HepG2 (cell line): ENCODE data around the gene TNP2. TPM values are rescaled to one million over a fixed set of nuclear protein-coding genes. Genes with fewer than 3 reads are reported as not detected.

Source experiments
- GATAD2A ChIP-seq: IDR thresholded peaks from 2 replicates; pipeline ENCODE4 v1.6.1; 2016
- HOXA7 ChIP-seq: sonication (generic); formaldehyde crosslinking; IDR thresholded peaks from 2 replicates; pipeline ENCODE4 v1.8.1; 2022; ENCODE audit warnings: mild to moderate bottlenecking, missing genetic modification reagents, moderate library complexity
- MAZ ChIP-seq, 2 experiments: sonication (generic) in 1 of 2; formaldehyde crosslinking in 1 of 2; IDR thresholded peaks; 2 replicates each; pipeline versions ENCODE4 v1.5.0 to v1.6.1; 2012 to 2020; ENCODE audit warnings: low read depth in 2 of 2, mild to moderate bottlenecking in 2 of 2, borderline replicate concordance in 1 of 2, improper control_type of control experiment in 1 of 2, low read length in 1 of 2, missing genetic modification reagents in 1 of 2, moderate library complexity in 1 of 2
- MYC ChIP-seq: sonication (generic); formaldehyde crosslinking; IDR thresholded peaks from 2 replicates; pipeline ENCODE4 v1.9.0; 2021; ENCODE audit warnings: missing genetic modification reagents, borderline replicate concordance
- NCOR1 ChIP-seq: fragments of 200-600 bp; sonication (generic); IDR thresholded peaks from 2 replicates; pipeline ENCODE4 v1.7.0; 2017; ENCODE audit warnings: antibody characterized with exemption, low read length, borderline replicate concordance
- NFRKB ChIP-seq: fragments of 450-650 bp; IDR thresholded peaks from 2 replicates; pipeline ENCODE4 v1.6.1; 2017
- PHF8 ChIP-seq: sonication (generic); formaldehyde crosslinking; IDR thresholded peaks from 2 replicates; pipeline ENCODE4 v1.5.0; 2020; ENCODE audit warnings: missing genetic modification reagents
- POGK ChIP-seq: sonication (generic); formaldehyde crosslinking; conservative IDR thresholded peaks from 2 replicates; pipeline ENCODE4 v1.8.0; 2022; ENCODE audit warnings: mild to moderate bottlenecking, moderate library complexity, missing genetic modification reagents
- REXO4 ChIP-seq: sonication (generic); formaldehyde crosslinking; IDR thresholded peaks from 2 replicates; pipeline ENCODE4 v1.8.0; 2022; ENCODE audit warnings: missing genetic modification reagents, mild to moderate bottlenecking, borderline replicate concordance
- SMAD1 ChIP-seq: sonication (generic); formaldehyde crosslinking; IDR thresholded peaks from 2 replicates; pipeline ENCODE4 v1.4.0; 2020; ENCODE audit warnings: missing genetic modification reagents, low read depth, mild to moderate bottlenecking, borderline replicate concordance
- SOX6 ChIP-seq, 2 experiments: fragments of 450-650 bp in 1 of 2; sonication (generic) in 1 of 2; formaldehyde crosslinking in 1 of 2; IDR thresholded peaks; 2 replicates each; pipeline versions ENCODE4 v1.4.0 to v1.6.1; 2017 to 2020; ENCODE audit warnings: antibody characterized with exemption in 1 of 2, mild to moderate bottlenecking in 1 of 2, missing genetic modification reagents in 1 of 2
- TBX2 ChIP-seq: sonication (generic); formaldehyde crosslinking; IDR thresholded peaks from 2 replicates; pipeline ENCODE4 v1.5.0; 2020; ENCODE audit warnings: missing genetic modification reagents, mild to moderate bottlenecking, borderline replicate concordance
- TMF1 ChIP-seq: sonication (generic); formaldehyde crosslinking; IDR thresholded peaks from 2 replicates; pipeline ENCODE4 v1.8.1; 2022; ENCODE audit warnings: low read depth, missing genetic modification reagents
- ZNF101 ChIP-seq: sonication (generic); formaldehyde crosslinking; IDR thresholded peaks from 2 replicates; pipeline ENCODE4 v1.4.0; 2020; ENCODE audit warnings: mild to moderate bottlenecking, low read depth, missing genetic modification reagents, borderline replicate concordance
- ZNF496 ChIP-seq: sonication (generic); formaldehyde crosslinking; IDR thresholded peaks from 2 replicates; pipeline ENCODE4 v1.8.1; 2023; ENCODE audit warnings: mild to moderate bottlenecking, moderate library complexity, missing genetic modification reagents; ENCODE audit not compliant: insufficient replicate concordance
- ZNF589 ChIP-seq: sonication (generic); formaldehyde crosslinking; conservative IDR thresholded peaks from 2 replicates; pipeline ENCODE4 v1.8.0; 2022; ENCODE audit warnings: mild to moderate bottlenecking, moderate library complexity, missing genetic modification reagents
- polyA plus RNA-seq, 8 experiments: library from polyadenylated mRNA; depleted of rRNA in 3 of 8; stranded (reverse) in 7 of 8; unstranded in 1 of 8; fragments of >200 nt; fragmentation: Illumina TruSeq in 4 of 8; extraction: Trizol in 4 of 8; gene quantifications; 2 replicates each; pipeline versions ENCODE4 v1.2.1 to v1.2.3, GENCODE V29; 2011 to 2016; ENCODE audit warnings: low read depth in 4 of 8, missing spikeins in 1 of 8, mixed read lengths in 1 of 8; ENCODE audit not compliant: insufficient read depth in 1 of 8
- total RNA-seq, 5 experiments: library from RNA; depleted of rRNA; stranded (reverse); fragments of >200 nt; fragmentation: Illumina TruSeq; extraction: Trizol; gene quantifications; 2 replicates each; pipeline ENCODE4 v1.2.3, GENCODE V29; 2016; ENCODE audit warnings: low read depth in 1 of 5
- TF ChIP-seq, protein P1 (sequence below): sonication (generic); formaldehyde crosslinking; IDR thresholded peaks from 2 replicates; pipeline ENCODE4 v1.8.0; 2022; ENCODE audit warnings: low read depth, missing genetic modification reagents
- TF ChIP-seq, protein P2 (sequence below): IDR thresholded peaks from 2 replicates; pipeline ENCODE4 v1.6.1; 2016; ENCODE audit warnings: missing biosample characterization, missing genetic modification reagents, low read depth
- TF ChIP-seq, protein P3 (sequence below): sonication (generic); formaldehyde crosslinking; IDR thresholded peaks from 2 replicates; pipeline ENCODE4 v1.9.0; 2022; ENCODE audit warnings: low read depth, missing genetic modification reagents
- TF ChIP-seq, protein P4 (sequence below): sonication (generic); formaldehyde crosslinking; IDR thresholded peaks from 2 replicates; pipeline ENCODE4 v1.4.0; 2020; ENCODE audit warnings: missing genetic modification reagents

The TNP2 gene
- total and polyA plus RNA-seq, 2 of the 13 experiments (the other 11 are each of a cell fraction or from before 2014, with no cell fraction given) = not detected

GRCh38 chr16:11283820-11284248 lies 14.7 kb upstream of the TNP2 start (continued):
- TF ChIP-seq, protein P1, sequence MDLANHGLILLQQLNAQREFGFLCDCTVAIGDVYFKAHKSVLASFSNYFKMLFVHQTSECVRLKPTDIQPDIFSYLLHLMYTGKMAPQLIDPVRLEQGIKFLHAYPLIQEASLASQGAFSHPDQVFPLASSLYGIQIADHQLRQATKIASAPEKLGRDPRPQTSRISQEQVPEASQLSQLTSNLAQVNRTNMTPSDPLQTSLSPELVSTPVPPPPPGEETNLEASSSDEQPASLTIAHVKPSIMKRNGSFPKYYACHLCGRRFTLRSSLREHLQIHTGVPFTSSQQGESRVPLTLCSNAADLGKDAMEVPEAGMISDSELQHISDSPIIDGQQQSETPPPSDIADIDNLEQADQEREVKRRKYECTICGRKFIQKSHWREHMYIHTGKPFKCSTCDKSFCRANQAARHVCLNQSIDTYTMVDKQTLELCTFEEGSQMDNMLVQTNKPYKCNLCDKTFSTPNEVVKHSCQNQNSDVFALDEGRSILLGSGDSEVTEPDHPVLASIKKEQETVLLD = no peak
- TF ChIP-seq ZNF101 (CRISPR knock-in tag) = no peak
- TF ChIP-seq, protein P2, sequence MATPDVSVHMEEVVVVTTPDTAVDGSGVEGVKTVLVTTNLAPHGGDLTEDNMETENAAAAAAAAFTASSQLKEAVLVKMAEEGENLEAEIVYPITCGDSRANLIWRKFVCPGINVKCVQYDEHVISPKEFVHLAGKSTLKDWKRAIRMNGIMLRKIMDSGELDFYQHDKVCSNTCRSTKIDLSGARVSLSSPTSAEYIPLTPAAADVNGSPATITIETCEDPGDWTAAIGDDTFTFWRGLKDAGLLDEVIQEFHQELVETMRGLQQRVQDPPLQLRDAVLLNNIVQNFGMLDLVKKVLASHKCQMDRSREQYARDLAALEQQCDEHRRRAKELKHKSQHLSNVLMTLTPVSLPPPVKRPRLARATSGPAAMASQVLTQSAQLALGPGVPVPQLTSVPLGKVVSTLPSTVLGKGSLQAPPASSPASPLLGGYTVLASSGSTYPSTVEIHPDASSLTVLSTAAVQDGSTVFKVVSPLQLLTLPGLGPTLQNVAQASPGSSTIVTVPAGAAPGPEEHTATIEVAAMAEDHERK (CRISPR knock-in tag) = no peak
- TF ChIP-seq ZNF589 = no peak
- TF ChIP-seq NFRKB = no peak
- TF ChIP-seq ZNF496 (CRISPR knock-in tag) = no peak
- no peak for TF ChIP-seq TBX2
- TF ChIP-seq SOX6 (IDR thresholded peaks at IDR 0.05) = no peak
- no peak; the same call in 1 of the 2 replicates for TF ChIP-seq SOX6 (CRISPR knock-in tag; IDR thresholded peaks at IDR 0.05)
- peak; percentile 12; the same call in 1 of the 2 replicates for TF ChIP-seq MYC
- no peak for TF ChIP-seq REXO4 (CRISPR knock-in tag)
- no peak for TF ChIP-seq MAZ (IDR thresholded peaks at IDR 0.05; ENCODE audit: borderline replicate concordance, low read depth, low read length)
- TF ChIP-seq MAZ (CRISPR knock-in tag; IDR thresholded peaks at IDR 0.05; ENCODE audit: low read depth) = no peak
- TF ChIP-seq SMAD1 (CRISPR knock-in tag) = no peak
- no peak for TF ChIP-seq TMF1 (CRISPR knock-in tag)
- TF ChIP-seq, protein P3, sequence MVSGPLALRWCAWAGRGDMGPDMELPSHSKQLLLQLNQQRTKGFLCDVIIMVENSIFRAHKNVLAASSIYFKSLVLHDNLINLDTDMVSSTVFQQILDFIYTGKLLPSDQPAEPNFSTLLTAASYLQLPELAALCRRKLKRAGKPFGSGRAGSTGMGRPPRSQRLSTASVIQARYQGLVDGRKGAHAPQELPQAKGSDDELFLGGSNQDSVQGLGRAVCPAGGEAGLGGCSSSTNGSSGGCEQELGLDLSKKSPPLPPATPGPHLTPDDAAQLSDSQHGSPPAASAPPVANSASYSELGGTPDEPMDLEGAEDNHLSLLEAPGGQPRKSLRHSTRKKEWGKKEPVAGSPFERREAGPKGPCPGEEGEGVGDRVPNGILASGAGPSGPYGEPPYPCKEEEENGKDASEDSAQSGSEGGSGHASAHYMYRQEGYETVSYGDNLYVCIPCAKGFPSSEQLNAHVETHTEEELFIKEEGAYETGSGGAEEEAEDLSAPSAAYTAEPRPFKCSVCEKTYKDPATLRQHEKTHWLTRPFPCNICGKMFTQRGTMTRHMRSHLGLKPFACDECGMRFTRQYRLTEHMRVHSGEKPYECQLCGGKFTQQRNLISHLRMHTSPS (CRISPR knock-in tag) = no peak
- TF ChIP-seq, protein P4, sequence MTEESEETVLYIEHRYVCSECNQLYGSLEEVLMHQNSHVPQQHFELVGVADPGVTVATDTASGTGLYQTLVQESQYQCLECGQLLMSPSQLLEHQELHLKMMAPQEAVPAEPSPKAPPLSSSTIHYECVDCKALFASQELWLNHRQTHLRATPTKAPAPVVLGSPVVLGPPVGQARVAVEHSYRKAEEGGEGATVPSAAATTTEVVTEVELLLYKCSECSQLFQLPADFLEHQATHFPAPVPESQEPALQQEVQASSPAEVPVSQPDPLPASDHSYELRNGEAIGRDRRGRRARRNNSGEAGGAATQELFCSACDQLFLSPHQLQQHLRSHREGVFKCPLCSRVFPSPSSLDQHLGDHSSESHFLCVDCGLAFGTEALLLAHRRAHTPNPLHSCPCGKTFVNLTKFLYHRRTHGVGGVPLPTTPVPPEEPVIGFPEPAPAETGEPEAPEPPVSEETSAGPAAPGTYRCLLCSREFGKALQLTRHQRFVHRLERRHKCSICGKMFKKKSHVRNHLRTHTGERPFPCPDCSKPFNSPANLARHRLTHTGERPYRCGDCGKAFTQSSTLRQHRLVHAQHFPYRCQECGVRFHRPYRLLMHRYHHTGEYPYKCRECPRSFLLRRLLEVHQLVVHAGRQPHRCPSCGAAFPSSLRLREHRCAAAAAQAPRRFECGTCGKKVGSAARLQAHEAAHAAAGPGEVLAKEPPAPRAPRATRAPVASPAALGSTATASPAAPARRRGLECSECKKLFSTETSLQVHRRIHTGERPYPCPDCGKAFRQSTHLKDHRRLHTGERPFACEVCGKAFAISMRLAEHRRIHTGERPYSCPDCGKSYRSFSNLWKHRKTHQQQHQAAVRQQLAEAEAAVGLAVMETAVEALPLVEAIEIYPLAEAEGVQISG (CRISPR knock-in tag) = no peak
- TF ChIP-seq PHF8 (CRISPR knock-in tag) = peak; percentile 38; the same call in 1 of the 2 replicates
- no peak for TF ChIP-seq HOXA7 (CRISPR knock-in tag)
- TF ChIP-seq GATAD2A (CRISPR knock-in tag) = peak; percentile 69
- TF ChIP-seq NCOR1 = no peak
- TF ChIP-seq POGK (CRISPR knock-in tag) = no peak
